ENCODE measurements around the gene B4GALNT4.
A peak's percentile ranks its signal among the peaks of the same experiment; 100 is the strongest.

Gene B4GALNT4

GRCh38 chr11:363948-364761 lies 5.1 kb upstream of the B4GALNT4 start:
- no peak overlapping the region for H3K4me3 ChIP-seq (ENCODE audit: low read length)
- DNase-seq (ENCODE audit: low read depth): no peak
- peak; percentile 55 for TF ChIP-seq CTCF (conservative IDR thresholded peaks at IDR 0.05; ENCODE audit: low read depth, low read length)

GRCh38 chr11:364991-365725 lies 4.1 kb upstream of the B4GALNT4 start:
- no peak for DNase-seq (ENCODE audit: low read depth)
- no peak for TF ChIP-seq CTCF (conservative IDR thresholded peaks at IDR 0.05; ENCODE audit: low read depth, low read length)
- no peak overlapping the region for H3K4me3 ChIP-seq (ENCODE audit: low read length)

DNA sequence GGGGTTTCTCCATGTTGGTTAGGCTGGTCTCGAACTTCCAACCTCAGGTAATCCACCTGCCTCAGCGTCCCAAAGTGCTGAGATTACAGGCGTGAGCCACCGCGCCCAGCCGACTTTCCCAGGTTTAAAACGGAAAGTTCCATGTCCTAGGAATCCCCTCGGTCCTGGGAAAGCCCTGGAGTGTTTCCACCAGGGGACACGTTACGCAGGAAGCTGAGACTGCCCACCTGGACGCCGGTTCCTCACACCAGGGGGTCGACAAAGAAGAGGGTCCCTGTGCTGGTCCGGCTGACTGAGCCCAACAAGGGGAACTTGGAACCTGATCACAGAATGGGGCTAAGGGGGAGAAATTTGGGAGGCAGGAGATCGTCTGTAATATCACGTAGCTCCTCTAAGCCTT lies 3.5 kb upstream of the B4GALNT4 start:
- TF ChIP-seq CTCF (conservative IDR thresholded peaks at IDR 0.05; ENCODE audit: low read depth, low read length): no peak
- no peak for DNase-seq (ENCODE audit: low read depth)
- no peak overlapping the region for H3K4me3 ChIP-seq (ENCODE audit: low read length)

DNA sequence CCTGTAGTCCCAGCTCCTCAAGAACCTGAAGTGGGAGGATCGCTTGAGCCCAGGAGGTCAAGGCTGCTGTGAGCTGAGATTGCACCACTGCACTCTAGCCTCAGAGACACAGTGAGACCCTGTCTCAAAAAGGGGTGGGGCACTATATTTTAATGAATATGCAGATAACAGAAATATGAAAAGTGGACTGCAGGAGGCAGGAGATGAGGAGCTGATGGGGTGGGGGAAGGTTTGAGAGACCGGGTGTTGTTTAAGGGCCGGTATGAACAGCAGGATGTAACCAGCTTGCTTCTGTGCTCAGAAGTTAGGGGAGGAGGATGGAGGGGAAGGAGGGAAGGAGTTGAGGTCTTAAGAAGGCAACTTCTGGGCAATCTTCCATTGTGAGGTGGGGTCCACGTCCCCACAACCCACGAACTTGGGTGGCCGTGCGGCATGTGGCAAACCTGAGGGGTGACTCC lies 1.3 kb upstream of the B4GALNT4 start:
- no peak overlapping the region for H3K4me3 ChIP-seq (ENCODE audit: low read length)
- no peak for DNase-seq (ENCODE audit: low read depth)
- TF ChIP-seq CTCF (conservative IDR thresholded peaks at IDR 0.05; ENCODE audit: low read depth, low read length): no peak

DNA sequence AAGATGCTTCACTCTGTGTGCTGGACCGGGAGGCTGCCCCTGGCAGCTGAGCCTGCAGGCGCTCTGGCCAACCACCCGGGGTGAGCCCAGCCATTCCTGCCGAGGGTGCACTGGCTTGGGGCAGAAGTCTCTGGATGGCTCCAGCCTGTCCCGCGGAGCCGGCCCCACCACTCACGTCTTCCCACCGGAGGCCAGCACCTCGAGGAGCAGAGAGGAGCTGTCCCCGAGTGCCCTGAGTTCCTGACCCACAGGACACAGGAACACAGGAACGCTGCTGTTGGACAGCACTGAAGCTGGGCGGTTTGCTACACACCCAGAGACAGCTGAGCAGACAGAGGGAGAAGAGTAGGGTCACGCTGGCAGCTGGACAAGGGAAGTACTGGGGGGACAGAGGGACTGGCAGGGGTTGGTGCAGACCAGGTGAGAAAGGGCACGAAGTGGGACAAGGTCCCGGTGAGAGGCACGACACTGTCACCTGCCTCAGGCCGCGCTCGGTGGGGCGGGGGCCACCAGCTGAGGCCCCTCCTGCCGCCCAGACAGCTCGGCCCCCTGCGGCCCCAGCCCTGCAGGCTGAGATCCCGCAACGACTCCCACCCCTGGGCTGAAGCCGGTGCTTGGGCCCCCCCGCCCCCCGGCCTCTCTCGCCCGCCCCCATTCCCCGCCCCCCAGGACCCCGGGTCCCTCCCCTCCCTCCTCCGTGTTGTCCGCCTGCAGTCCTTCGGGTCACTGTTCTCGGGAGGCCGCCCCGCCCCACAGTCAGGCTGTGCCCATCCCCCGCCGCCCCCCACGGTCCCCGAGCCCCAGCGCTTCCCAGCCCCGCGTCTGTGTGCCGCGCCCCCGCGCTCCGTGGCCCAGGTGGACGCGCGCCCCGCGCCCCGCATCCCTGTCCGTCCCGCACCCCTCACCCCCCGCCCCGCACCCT lies 624 bp upstream of the B4GALNT4 start:
- no peak for DNase-seq (ENCODE audit: low read depth)
- peak overlapping the region; percentile 35 for H3K4me3 ChIP-seq (ENCODE audit: low read length)
- no peak for TF ChIP-seq CTCF (conservative IDR thresholded peaks at IDR 0.05; ENCODE audit: low read depth, low read length)

DNA sequence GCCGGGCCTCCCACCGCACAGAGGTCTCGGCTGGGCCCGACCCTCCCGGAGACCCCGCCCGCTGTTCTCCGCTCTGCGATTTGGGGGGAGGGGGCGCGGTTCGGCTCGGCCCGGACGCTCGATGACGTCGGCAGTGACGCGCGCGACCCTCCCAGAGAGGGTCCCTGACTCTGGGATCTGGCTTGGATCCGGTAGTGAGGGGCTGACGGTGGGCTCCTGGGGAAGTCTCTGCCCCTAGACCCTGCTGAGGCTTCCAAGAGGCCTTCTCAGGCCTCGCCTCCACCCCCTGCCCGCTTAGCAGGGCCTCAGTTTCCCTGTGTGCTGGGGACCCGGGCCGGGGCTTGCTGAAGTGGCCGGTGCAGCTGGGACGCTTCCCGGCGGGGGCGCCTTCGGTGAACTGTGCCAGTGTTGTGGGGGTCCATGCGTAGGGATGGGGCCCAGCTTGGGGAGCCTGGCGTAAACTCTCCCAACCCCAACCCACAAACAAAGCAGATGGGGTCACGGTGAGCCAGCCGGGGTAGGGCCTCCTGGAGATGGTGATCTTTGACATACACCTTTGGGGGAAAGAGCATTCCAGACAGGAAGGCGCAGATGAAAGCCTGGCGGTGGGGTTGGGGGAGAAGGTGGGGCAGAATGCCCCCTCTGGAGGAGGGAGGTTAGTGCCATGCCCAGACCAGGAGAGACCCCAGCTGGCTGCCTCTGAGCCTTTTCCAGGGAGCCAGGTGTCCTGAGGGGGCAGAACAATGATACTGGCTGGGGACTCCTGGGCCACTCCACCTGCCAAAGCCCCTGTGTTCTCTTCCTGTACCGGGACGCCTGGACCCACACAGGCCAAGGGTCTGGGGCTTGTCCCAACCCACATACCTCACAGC lies 1.0 kb downstream of the B4GALNT4 start:
- TF ChIP-seq CTCF (conservative IDR thresholded peaks at IDR 0.05; ENCODE audit: low read depth, low read length): no peak
- peak overlapping the region; percentile 40 for H3K4me3 ChIP-seq (ENCODE audit: low read length)
- DNase-seq (ENCODE audit: low read depth): no peak

Data from retinal pigment epithelial cell (primary cell).